ENCODE data around the gene URAD. TPM values are rescaled to one million over a fixed set of nuclear protein-coding genes. Genes with fewer than 3 reads are reported as not detected.
"Not testable (repeated sequence)": the region's sequence is repeated elsewhere in the genome, so short reads cannot be mapped to it uniquely, and the experiment has no call there.

Gene URAD
- not detected for total RNA-seq

GRCh38 chr13:27988520-27988919 lies at the start of gene URAD:
Gene URAD (minus strand): TSS chr13:27988693. CDS start chr13:27988637, 56 bp downstream.
- intact Hi-C loops (cut with DNase I), result no loop called here
- DNase-seq (ENCODE audit: low spot score) (no peak), ATAC-seq (no peak)

GRCh38 chr13:28037399-28037798 lies 48.9 kb upstream of the URAD start:
- intact Hi-C loops (cut with DNase I), result no loop called here
- ATAC-seq, result no peak
- no peak for DNase-seq (ENCODE audit: low spot score)

- no peak for ATAC-seq
- intact Hi-C loops (cut with DNase I), result no loop called here
These were observed 46.8 kb upstream of the URAD start for GRCh38 chr13:28035146-28035782.

GRCh38 chr13:28033894-28034655 lies 45.6 kb upstream of the URAD start:
- intact Hi-C loops (cut with DNase I), result no loop called here
- DNase-seq (ENCODE audit: low spot score), result no peak
- no peak for ATAC-seq

More at GRCh38 chr13:28035146-28035782, 46.8 kb upstream of the URAD start:
- DNase-seq (ENCODE audit: low spot score), result no peak

GRCh38 chr13:28032438-28032837 lies 43.9 kb upstream of the URAD start:
- intact Hi-C loops (cut with DNase I); ATAC-seq: not testable (repeated sequence)

GRCh38 chr13:28031896-28032288 lies 43.4 kb upstream of the URAD start:
- DNase-seq (ENCODE audit: low spot score), result no peak
- peak; percentile 28 for ATAC-seq
- intact Hi-C loops (cut with DNase I), result no loop called here

More at GRCh38 chr13:28032438-28032837, 43.9 kb upstream of the URAD start:
- DNase-seq (ENCODE audit: low spot score), result not testable (repeated sequence)

- intact Hi-C loops (cut with DNase I), result no loop called here
- ATAC-seq, result peak; percentile 86
- DNase-seq (ENCODE audit: low spot score), result peak; percentile 61
These were observed 42.9 kb upstream of the URAD start for GRCh38 chr13:28031220-28031895.

- intact Hi-C loops (cut with DNase I), result no loop called here
- ATAC-seq (no peak), DNase-seq (ENCODE audit: low spot score) (no peak)
These were observed 39.3 kb upstream of the URAD start for GRCh38 chr13:28027607-28028364.

GRCh38 chr13:28027071-28027470 lies 38.6 kb upstream of the URAD start:
- ATAC-seq (no peak), DNase-seq (ENCODE audit: low spot score) (no peak)
- intact Hi-C loops (cut with DNase I), result no loop called here

GRCh38 chr13:28026508-28026907 lies 38.0 kb upstream of the URAD start:
- ATAC-seq (no peak), DNase-seq (ENCODE audit: low spot score) (no peak)
- intact Hi-C loops (cut with DNase I), result no loop called here

- DNase-seq (ENCODE audit: low spot score) (no peak), ATAC-seq (no peak)
- intact Hi-C loops (cut with DNase I), result no loop called here
These were observed 34.5 kb upstream of the URAD start for GRCh38 chr13:28022848-28023518.

- intact Hi-C loops (cut with DNase I), result no loop called here
- no peak for DNase-seq (ENCODE audit: low spot score)
- ATAC-seq, result no peak
These were observed 25.8 kb upstream of the URAD start for GRCh38 chr13:28014301-28014700.

GRCh38 chr13:28013482-28013881 lies 25.0 kb upstream of the URAD start:
- intact Hi-C loops (cut with DNase I), result no loop called here
- no peak for ATAC-seq
- no peak for DNase-seq (ENCODE audit: low spot score)

- DNase-seq (ENCODE audit: low spot score), result no peak
- ATAC-seq, result no peak
- intact Hi-C loops (cut with DNase I), result no loop called here
These were observed 24.4 kb upstream of the URAD start for GRCh38 chr13:28012896-28013295.

GRCh38 chr13:28012383-28012782 lies 23.9 kb upstream of the URAD start:
- DNase-seq (ENCODE audit: low spot score), result no peak
- no peak for ATAC-seq
- intact Hi-C loops (cut with DNase I), result no loop called here

- intact Hi-C loops (cut with DNase I), result no loop called here
- ATAC-seq (no peak), DNase-seq (ENCODE audit: low spot score) (no peak)
These were observed 21.6 kb upstream of the URAD start for GRCh38 chr13:28010046-28010445.

GRCh38 chr13:28005016-28005415 lies 16.5 kb upstream of the URAD start:
- ATAC-seq; intact Hi-C loops (cut with DNase I); DNase-seq (ENCODE audit: low spot score): not testable (repeated sequence)

- intact Hi-C loops (cut with DNase I), result no loop called here
These were observed 14.6 kb upstream of the URAD start for GRCh38 chr13:28002886-28003698.

More at GRCh38 chr13:28002886-28003698, 14.6 kb upstream of the URAD start:
- DNase-seq (ENCODE audit: low spot score), result no peak
- ATAC-seq, result no peak
